K562 (cell line): Measurements from ENCODE around the gene MYO18A. TPM values are rescaled to one million over a fixed set of nuclear protein-coding genes. Genes with fewer than 3 reads are reported as not detected.
A peak's percentile ranks its signal among the peaks of the same experiment; 100 is the strongest.

Experiments
- ELF4 ChIP-seq: fragments of 450-650 bp; formaldehyde crosslinking; IDR thresholded peaks from 2 replicates; pipeline ENCODE4 v1.4.0; 2022; ENCODE audit warnings: missing genetic modification characterization
- FOXJ3 ChIP-seq: sonication (generic); formaldehyde crosslinking; IDR thresholded peaks from 2 replicates; pipeline ENCODE4 v1.4.0; 2020; ENCODE audit warnings: mild to moderate bottlenecking, missing genetic modification reagents
- FUS ChIP-seq: fragments of 200-400 bp; formaldehyde crosslinking; optimal IDR thresholded peaks from 2 replicates; pipeline ENCODE3; 2017; ENCODE audit warnings: low read depth, low read length
- HDAC1 ChIP-seq, 2 experiments: fragments of 450-650 bp; IDR thresholded peaks; 2 replicates each; pipeline ENCODE4 v1.6.1; 2016 to 2017; ENCODE audit warnings: inconsistent platforms in 1 of 2, mild to moderate bottlenecking in 1 of 2, moderate library complexity in 1 of 2
- HSF4 ChIP-seq: fragments of 250-450 bp; sonication (Bioruptor Pico); IDR thresholded peaks from 2 replicates; pipeline ENCODE4 v2.1.2; 2022; ENCODE audit warnings: mild to moderate bottlenecking, moderate library complexity, borderline replicate concordance
- NEUROD1 ChIP-seq: fragments of 150-350 bp; IDR thresholded peaks from 2 replicates; pipeline ENCODE4 v1.6.1; 2014; ENCODE audit warnings: borderline replicate concordance, low read length, low read depth; ENCODE audit not compliant: partially characterized antibody
- NR2C2 ChIP-seq, 2 experiments: fragments of 200-800 bp in 1 of 2; sonication (Bioruptor generic) in 1 of 2; sonication (generic) in 1 of 2; formaldehyde crosslinking in 1 of 2; IDR thresholded peaks; 2 replicates each; pipeline versions ENCODE4 v1.6.1 to v1.8.0; 2016 to 2022; ENCODE audit warnings: mild to moderate bottlenecking in 1 of 2, missing compliant biosample characterization in 1 of 2, missing genetic modification characterization in 1 of 2, missing genetic modification reagents in 1 of 2
- NRF1 ChIP-seq, 2 experiments: fragments of 450-650 bp; IDR thresholded peaks in 1 of 2; conservative IDR thresholded peaks in 1 of 2; 2 replicates each; pipeline ENCODE4 v1.6.1; 2014; ENCODE audit warnings: mild to moderate bottlenecking in 2 of 2
- PCBP2 ChIP-seq: fragments of 200-400 bp; formaldehyde crosslinking; IDR thresholded peaks from 2 replicates; pipeline ENCODE4 v1.6.1; 2018; ENCODE audit warnings: low read length, low read depth, mild to moderate bottlenecking, moderate library complexity; ENCODE audit not compliant: poor library complexity, severe bottlenecking
- POLR2B ChIP-seq: fragments of 450-650 bp; IDR thresholded peaks from 2 replicates; pipeline ENCODE4 v1.6.1; 2018; ENCODE audit warnings: low read depth; ENCODE audit not compliant: partially characterized antibody
- PTBP1 ChIP-seq: fragments of 200-400 bp; formaldehyde crosslinking; IDR thresholded peaks from 2 replicates; pipeline ENCODE4 v1.6.1; 2017; ENCODE audit warnings: low read depth, low read length
- SRSF3 ChIP-seq: fragments of 200-400 bp; formaldehyde crosslinking; IDR thresholded peaks from 2 replicates; pipeline ENCODE4 v1.6.1; 2016; ENCODE audit warnings: mild to moderate bottlenecking, low read length, moderate library complexity; ENCODE audit not compliant: insufficient read depth
- TSC22D4 ChIP-seq: fragments of 450-650 bp; IDR thresholded peaks from 2 replicates; pipeline ENCODE4 v1.6.1; 2016; ENCODE audit warnings: missing genetic modification characterization, missing biosample characterization, control low read depth
- ZKSCAN8 ChIP-seq: fragments of 200-800 bp; sonication (Bioruptor generic); IDR thresholded peaks from 2 replicates; pipeline ENCODE4 v1.6.1; 2016; ENCODE audit warnings: missing genetic modification characterization, missing compliant biosample characterization
- ZNF76 ChIP-seq: fragments of 250-450 bp; sonication (Bioruptor Pico); IDR thresholded peaks from 2 replicates; pipeline ENCODE4 v1.4.0; 2020; ENCODE audit warnings: mild to moderate bottlenecking, moderate library complexity, borderline replicate concordance
- ZNF780A ChIP-seq: fragments of 250-450 bp; sonication (Bioruptor Pico); IDR thresholded peaks from 2 replicates; pipeline ENCODE4 v1.5.0; 2021; ENCODE audit warnings: mild to moderate bottlenecking
- polyA plus RNA-seq, 8 experiments: library from polyadenylated mRNA; depleted of rRNA in 4 of 8; stranded (reverse) in 5 of 8; unstranded in 3 of 8; fragments of >200 nt; fragmentation: Nextera tagmentation in 2 of 8; fragmentation: Illumina TruSeq in 1 of 8; extraction: Ambion mirVana in 2 of 8; extraction: Trizol in 1 of 8; gene quantifications; 2 replicates each; pipeline versions ENCODE4 v1.2.1 to v1.2.3, GENCODE V29; 2011 to 2014; ENCODE audit warnings: inconsistent platforms in 1 of 8, missing spikeins in 1 of 8
- total RNA-seq, 7 experiments: library from RNA; depleted of rRNA in 6 of 7; stranded (reverse); fragments of >200 nt in 6 of 7; fragmentation: Illumina TruSeq in 2 of 7; extraction: Trizol in 2 of 7; gene quantifications; 2 replicates each; pipeline versions ENCODE4 v1.2.1 to v1.2.3, GENCODE V29; 2011 to 2021; ENCODE audit warnings: low replicate concordance in 1 of 7
- TF ChIP-seq, protein P1 (sequence below): fragments of 450-650 bp; IDR thresholded peaks from 2 replicates; pipeline ENCODE4 v1.6.1; 2016; ENCODE audit warnings: low read depth
- TF ChIP-seq, protein P2 (sequence below): fragments of 250-450 bp; sonication (Bioruptor Pico); IDR thresholded peaks from 2 replicates; pipeline ENCODE4 v1.5.0; 2020; ENCODE audit warnings: mild to moderate bottlenecking

Gene MYO18A
- total and polyA plus RNA-seq, 9 of the 15 experiments (the other 6 are each of a cell fraction or from before 2014, with no cell fraction given): 2.5 to 65.4 (median 17.1) TPM

DNA sequence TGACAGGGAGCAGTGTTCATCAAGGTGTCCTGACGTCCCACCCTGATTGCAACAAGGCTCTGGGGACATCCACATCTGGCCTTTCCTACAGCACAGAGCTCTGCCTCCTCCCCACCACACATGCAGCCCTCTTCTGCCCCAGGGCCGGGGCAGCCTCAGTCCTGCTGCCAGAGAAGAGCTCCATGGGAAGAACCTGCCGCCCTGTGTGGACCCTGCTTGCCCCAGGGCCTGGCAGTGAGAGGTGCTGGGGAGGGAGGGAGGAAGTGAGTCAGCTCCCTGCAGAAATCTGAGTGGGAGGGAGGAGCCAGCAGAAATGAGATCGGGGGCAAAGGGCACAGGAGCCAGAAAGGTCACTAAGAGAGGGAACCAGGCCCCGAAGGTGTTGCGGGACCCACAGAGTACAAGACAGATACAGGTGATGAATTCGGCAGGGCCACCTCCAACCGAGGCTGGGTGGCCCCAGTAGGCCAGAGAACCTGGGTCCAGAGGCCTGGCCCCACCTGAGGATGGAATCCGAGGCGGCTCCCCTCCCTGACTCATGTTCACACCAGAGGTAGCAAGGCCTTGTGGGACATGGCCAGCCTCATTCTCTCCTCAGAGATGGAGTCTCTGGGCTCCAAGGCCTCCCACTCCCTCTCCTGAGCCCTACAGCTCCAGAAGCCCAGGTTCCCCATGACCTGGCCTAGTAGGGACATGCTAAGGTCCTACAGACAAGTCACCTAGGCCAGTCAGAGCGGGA is 24.8 kb downstream of the MYO18A start (continued):
- TF ChIP-seq POLR2B (no peak), FUS (no peak), TSC22D4 (tag) (no peak), HDAC1 (IDR thresholded peaks at IDR 0.05) (peak in 1 of 2 experiments; percentile 67; a peak in 2 of 4 replicates), NR2C2 (CRISPR knock-in tag; IDR thresholded peaks at IDR 0.05) (peak; percentile 89), NR2C2 (tag; IDR thresholded peaks at IDR 0.05) (peak; percentile 97), NRF1 (conservative IDR thresholded peaks at IDR 0.05 in 1 of 2, IDR thresholded peaks at IDR 0.05 in 1 of 2) (peak; percentile 12 to 26; a peak in 1 of 4 replicates), ZNF780A (CRISPR knock-in tag) (no peak), NEUROD1 (no peak), PCBP2 (no peak), HSF4 (CRISPR knock-in tag) (no peak), ELF4 (CRISPR knock-in tag) (no peak), SRSF3 (no peak), PTBP1 (no peak), ZKSCAN8 (CRISPR knock-in tag) (no peak), ZNF76 (CRISPR knock-in tag) (no peak), FOXJ3 (CRISPR knock-in tag) (no peak)
- TF ChIP-seq, protein P1, sequence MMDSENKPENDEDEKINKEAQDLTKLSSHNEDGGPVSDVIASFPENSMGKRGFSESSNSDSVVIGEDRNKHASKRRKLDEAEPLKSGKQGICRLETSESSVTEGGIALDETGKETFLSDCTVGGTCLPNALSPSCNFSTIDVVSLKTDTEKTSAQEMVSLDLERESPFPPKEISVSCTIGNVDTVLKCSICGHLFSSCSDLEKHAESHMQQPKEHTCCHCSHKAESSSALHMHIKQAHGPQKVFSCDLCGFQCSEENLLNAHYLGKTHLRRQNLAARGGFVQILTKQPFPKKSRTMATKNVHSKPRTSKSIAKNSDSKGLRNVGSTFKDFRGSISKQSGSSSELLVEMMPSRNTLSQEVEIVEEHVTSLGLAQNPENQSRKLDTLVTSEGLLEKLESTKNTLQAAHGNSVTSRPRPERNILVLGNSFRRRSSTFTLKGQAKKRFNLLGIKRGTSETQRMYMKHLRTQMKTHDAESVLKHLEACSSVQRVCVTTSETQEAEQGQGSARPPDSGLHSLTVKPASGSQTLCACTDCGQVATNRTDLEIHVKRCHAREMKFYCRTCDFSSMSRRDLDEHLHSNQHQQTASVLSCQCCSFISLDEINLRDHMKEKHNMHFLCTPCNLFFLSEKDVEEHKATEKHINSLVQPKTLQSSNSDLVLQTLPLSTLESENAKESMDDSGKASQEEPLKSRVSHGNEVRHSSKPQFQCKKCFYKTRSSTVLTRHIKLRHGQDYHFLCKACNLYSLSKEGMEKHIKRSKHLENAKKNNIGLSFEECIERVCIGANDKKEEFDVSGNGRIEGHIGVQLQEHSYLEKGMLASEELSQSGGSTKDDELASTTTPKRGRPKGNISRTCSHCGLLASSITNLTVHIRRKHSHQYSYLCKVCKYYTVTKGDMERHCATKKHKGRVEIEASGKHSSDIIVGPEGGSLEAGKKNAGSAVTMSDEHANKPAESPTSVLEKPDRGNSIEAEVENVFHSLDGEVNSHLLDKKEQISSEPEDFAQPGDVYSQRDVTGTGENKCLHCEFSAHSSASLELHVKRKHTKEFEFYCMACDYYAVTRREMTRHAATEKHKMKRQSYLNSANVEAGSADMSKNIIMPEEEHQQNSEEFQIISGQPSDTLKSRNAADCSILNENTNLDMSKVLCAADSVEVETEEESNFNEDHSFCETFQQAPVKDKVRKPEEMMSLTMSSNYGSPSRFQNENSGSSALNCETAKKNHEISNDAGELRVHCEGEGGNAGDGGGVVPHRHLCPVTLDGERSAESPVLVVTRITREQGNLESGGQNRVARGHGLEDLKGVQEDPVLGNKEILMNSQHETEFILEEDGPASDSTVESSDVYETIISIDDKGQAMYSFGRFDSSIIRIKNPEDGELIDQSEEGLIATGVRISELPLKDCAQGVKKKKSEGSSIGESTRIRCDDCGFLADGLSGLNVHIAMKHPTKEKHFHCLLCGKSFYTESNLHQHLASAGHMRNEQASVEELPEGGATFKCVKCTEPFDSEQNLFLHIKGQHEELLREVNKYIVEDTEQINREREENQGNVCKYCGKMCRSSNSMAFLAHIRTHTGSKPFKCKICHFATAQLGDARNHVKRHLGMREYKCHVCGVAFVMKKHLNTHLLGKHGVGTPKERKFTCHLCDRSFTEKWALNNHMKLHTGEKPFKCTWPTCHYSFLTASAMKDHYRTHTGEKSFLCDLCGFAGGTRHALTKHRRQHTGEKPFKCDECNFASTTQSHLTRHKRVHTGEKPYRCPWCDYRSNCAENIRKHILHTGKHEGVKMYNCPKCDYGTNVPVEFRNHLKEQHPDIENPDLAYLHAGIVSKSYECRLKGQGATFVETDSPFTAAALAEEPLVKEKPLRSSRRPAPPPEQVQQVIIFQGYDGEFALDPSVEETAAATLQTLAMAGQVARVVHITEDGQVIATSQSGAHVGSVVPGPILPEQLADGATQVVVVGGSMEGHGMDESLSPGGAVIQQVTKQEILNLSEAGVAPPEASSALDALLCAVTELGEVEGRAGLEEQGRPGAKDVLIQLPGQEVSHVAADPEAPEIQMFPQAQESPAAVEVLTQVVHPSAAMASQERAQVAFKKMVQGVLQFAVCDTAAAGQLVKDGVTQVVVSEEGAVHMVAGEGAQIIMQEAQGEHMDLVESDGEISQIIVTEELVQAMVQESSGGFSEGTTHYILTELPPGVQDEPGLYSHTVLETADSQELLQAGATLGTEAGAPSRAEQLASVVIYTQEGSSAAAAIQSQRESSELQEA: no peak
- TF ChIP-seq, protein P2, sequence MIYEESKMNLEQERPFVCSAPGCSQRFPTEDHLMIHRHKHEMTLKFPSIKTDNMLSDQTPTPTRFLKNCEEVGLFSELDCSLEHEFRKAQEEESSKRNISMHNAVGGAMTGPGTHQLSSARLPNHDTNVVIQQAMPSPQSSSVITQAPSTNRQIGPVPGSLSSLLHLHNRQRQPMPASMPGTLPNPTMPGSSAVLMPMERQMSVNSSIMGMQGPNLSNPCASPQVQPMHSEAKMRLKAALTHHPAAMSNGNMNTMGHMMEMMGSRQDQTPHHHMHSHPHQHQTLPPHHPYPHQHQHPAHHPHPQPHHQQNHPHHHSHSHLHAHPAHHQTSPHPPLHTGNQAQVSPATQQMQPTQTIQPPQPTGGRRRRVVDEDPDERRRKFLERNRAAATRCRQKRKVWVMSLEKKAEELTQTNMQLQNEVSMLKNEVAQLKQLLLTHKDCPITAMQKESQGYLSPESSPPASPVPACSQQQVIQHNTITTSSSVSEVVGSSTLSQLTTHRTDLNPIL (CRISPR knock-in tag): no peak
